Stomach (tissue), 9 donors: ENCODE data around the gene TEX47. TPM values are rescaled to one million over a fixed set of nuclear protein-coding genes. Genes with fewer than 3 reads are reported as not detected.

Source experiments
- DNase-seq, 2 donors: peaks; one replicate each; pipeline versions ENCODE4 v3.0.0 to v3.0.0-alpha.2; 2013 to 2019
- H3K27ac ChIP-seq, 5 donors: fragments of 200-600 bp in 4 of 5; sonication (generic) in 4 of 5; one replicate each; pipeline ENCODE4 v1.5.1; 2013 to 2019; ENCODE audit warnings: mild to moderate bottlenecking in 1 of 5, moderate library complexity in 1 of 5
- H3K27me3 ChIP-seq, 3 donors: fragments of 200-600 bp; sonication (generic); one replicate each; pipeline ENCODE4 v1.5.1; 2017 to 2019; ENCODE audit warnings: mixed run types in 1 of 3
- H3K36me3 ChIP-seq, 4 donors: fragments of 200-600 bp; sonication (generic); 1 replicate in 3 of 4; 2 replicates in 1 of 4; pipeline ENCODE4 v1.5.1; 2016 to 2019
- H3K4me1 ChIP-seq, 4 donors: fragments of 200-600 bp; sonication (generic); one replicate each; pipeline ENCODE4 v1.5.1; 2016 to 2019
- H3K4me3 ChIP-seq, 4 donors: fragments of 200-600 bp; sonication (generic) in 3 of 4; one replicate each; pipeline ENCODE4 v1.5.1; 2016 to 2019; ENCODE audit warnings: mild to moderate bottlenecking in 1 of 4
- H3K9me3 ChIP-seq, 4 donors: fragments of 200-600 bp; sonication (generic); one replicate each; pipeline ENCODE4 v1.5.1; 2016 to 2019
- EP300 ChIP-seq: sonication (generic); formaldehyde crosslinking; IDR thresholded peaks from one replicate; pipeline ENCODE4 v1.6.1; 2017; ENCODE audit warnings: antibody characterized with exemption
- POLR2A ChIP-seq, 4 donors: fragments of 450-650 bp; IDR thresholded peaks; one replicate each; pipeline ENCODE4 v1.6.1; 2016; ENCODE audit warnings: antibody characterized with exemption in 4 of 4, control low read depth in 2 of 4, mild to moderate bottlenecking in 1 of 4, moderate library complexity in 1 of 4
- POLR2AphosphoS5 ChIP-seq, 3 donors: sonication (generic); formaldehyde crosslinking; IDR thresholded peaks; one replicate each; pipeline ENCODE4 v1.6.1; 2016; ENCODE audit warnings: antibody characterized with exemption in 3 of 3
- WGBS, 5 donors: extraction: QIAGEN DNeasy Blood & Tissue Kit in 3 of 5; methylation state at CpG; one replicate each; pipeline versions ENCODE4 v1.1.5 to v1.1.7; 2013 to 2018; 5-methylcytosine and 5-hydroxymethylcytosine counted together
- intact Hi-C: fragments of 100-400 bp; cut with DNase I; formaldehyde crosslinking; loops from one replicate; pipeline ENCODE4 v1.15.1; 2023; ENCODE audit warnings: low total_unique reads
- polyA plus RNA-seq, 3 donors: library from polyadenylated mRNA; stranded (reverse); fragments of 200-250 nt; gene quantifications; one replicate each; pipeline ENCODE4 v1.2.3, GENCODE V29; 2013
- total RNA-seq, 5 donors: library from RNA; depleted of rRNA; stranded (reverse); fragments of >200 nt; gene quantifications; one replicate each; pipeline versions ENCODE4 v1.1.0 to v1.2.3, GENCODE V29; 2014 to 2016
- TF ChIP-seq, protein P1 (sequence below), 7 experiments: fragments of 450-650 bp in 4 of 7; fragments of 200-600 bp in 3 of 7; sonication (generic) in 3 of 7; IDR thresholded peaks; one replicate each; pipeline ENCODE4 v1.5.1; 2016 to 2019; ENCODE audit warnings: antibody characterized with exemption in 7 of 7, control low read depth in 2 of 7, mild to moderate bottlenecking in 1 of 7
- donor health status: healthy with polysubstance abuse.
- donor health status: Bipolar disorder and iron deficiency.
- donor health status: healthy.

The TEX47 gene
- total and polyA plus RNA-seq, 8 donors, result not detected

GRCh38 chr7:88792361-88792760, 3.2 kb downstream of the TEX47 start:
- Histone ChIP-seq H3K36me3 (no peaks in the 10 kb centered on the region), H3K9me3 (no peaks in the 10 kb centered on the region), H3K27ac (no peak overlapping the region), H3K27me3 (no peaks in the 10 kb centered on the region), H3K4me1 (no peaks in the 10 kb centered on the region), H3K4me3 (no peak overlapping the region)
- 34 to 58% (median 44%) methylated on average over 3 of the region's 3 CpGs for WGBS, 5 donors
- TF ChIP-seq POLR2AphosphoS5 (IDR thresholded peaks at IDR 0.05), result no peak
- TF ChIP-seq, protein P1, sequence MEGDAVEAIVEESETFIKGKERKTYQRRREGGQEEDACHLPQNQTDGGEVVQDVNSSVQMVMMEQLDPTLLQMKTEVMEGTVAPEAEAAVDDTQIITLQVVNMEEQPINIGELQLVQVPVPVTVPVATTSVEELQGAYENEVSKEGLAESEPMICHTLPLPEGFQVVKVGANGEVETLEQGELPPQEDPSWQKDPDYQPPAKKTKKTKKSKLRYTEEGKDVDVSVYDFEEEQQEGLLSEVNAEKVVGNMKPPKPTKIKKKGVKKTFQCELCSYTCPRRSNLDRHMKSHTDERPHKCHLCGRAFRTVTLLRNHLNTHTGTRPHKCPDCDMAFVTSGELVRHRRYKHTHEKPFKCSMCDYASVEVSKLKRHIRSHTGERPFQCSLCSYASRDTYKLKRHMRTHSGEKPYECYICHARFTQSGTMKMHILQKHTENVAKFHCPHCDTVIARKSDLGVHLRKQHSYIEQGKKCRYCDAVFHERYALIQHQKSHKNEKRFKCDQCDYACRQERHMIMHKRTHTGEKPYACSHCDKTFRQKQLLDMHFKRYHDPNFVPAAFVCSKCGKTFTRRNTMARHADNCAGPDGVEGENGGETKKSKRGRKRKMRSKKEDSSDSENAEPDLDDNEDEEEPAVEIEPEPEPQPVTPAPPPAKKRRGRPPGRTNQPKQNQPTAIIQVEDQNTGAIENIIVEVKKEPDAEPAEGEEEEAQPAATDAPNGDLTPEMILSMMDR (IDR thresholded peaks at IDR 0.05), result no peak
- TF ChIP-seq EP300, result no peak
- TF ChIP-seq POLR2A (IDR thresholded peaks at IDR 0.05), result no peak
- no peak for DNase-seq
- intact Hi-C loops, result no loop called here

DNA sequence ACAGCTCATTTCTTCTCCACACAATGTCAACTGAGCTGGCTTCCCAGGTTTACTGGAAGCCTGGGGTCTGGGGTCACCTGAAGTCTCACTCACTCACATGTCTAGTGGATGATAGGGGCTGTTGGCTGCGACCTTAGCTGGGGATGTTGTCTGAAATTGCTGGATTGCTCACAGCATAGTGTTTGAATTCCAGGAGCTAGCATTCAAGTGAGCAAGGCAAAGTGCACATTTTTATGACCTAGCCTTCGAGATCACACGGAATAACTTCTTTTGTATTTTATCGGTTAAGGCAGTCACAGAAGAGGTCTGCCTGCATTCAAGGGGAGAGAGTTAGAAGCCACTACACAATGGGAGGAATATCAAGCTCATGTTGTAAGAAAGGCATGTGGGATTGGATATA, 3.6 kb downstream of the TEX47 start:
- Histone ChIP-seq H3K36me3 (no peaks in the 10 kb centered on the region), H3K27ac (no peak overlapping the region), H3K27me3 (no peaks in the 10 kb centered on the region), H3K4me3 (no peak overlapping the region), H3K9me3 (no peaks in the 10 kb centered on the region), H3K4me1 (no peaks in the 10 kb centered on the region)
- DNase-seq, result no peak
- WGBS, 5 donors, result 64 to 80% (median 70%) methylated on average over 4 of the region's 4 CpGs
- intact Hi-C loops, result no loop called here
- TF ChIP-seq EP300 (no peak), POLR2A (IDR thresholded peaks at IDR 0.05) (no peak), POLR2AphosphoS5 (IDR thresholded peaks at IDR 0.05) (no peak)
- TF ChIP-seq, protein P1 (IDR thresholded peaks at IDR 0.05), result no peak

DNA sequence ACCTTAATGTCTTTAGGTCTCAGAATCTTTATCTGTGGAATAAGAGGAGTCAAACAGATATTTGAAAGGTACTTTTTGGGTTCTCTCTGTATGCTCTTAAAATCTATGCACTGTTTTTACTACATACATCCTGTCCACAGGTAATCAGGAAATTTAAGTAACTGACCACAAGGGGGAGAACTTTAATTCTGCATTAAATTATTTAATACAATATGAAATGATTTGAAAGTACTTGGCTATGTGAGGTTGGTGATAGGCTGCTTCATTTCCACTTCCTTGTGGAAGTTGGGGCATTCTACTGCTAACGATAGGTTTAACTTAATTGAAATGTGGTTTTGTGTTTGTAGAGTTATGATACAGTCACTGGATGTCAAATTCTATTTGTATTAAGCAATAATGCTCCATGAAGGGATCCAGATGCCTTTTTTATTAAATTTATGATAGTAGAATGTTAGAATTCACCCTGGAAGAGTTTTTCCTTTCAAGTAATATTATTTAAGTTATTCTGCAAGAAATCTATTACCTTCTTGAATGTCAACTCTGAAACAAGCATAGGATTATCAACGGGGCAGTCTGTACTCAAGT, 6.0 kb downstream of the TEX47 start:
- Histone ChIP-seq H3K27me3 (no peaks in the 10 kb centered on the region), H3K36me3 (no peaks in the 10 kb centered on the region), H3K4me3 (no peak overlapping the region), H3K27ac (no peak overlapping the region), H3K9me3 (no peaks in the 10 kb centered on the region), H3K4me1 (no peaks in the 10 kb centered on the region)
- no peak for TF ChIP-seq POLR2AphosphoS5 (IDR thresholded peaks at IDR 0.05)
- TF ChIP-seq, protein P1 (IDR thresholded peaks at IDR 0.05), result peak in 5 of 7 experiments; percentile 3 to 40 (median 25)
- intact Hi-C loops, result no loop called here
- WGBS, 5 donors, result 60 to 75% (median 70%) methylated on average over 2 of the region's 2 CpGs
- peak in 1 of 2 donors; percentile 36 for DNase-seq

DNA sequence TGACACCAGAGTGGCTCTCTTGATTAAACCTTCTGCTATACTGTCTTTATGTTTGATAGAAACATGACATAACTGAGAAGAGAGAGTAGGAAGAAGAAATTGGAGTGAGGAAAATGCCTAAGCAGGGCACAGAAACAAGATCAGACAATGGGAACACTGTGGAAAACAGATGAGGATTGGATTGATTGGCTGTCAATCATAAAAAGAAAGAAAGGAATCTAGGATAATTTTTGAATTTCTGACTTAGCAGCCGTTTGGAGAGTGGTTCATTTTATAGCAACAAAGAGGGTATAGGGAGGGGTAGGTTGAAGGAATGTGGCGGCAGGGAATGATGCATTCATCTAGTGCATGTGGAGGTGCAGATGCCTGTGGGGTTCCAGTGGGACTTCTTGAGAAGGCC, 7.8 kb downstream of the TEX47 start:
- intact Hi-C loops, result no loop called here
- TF ChIP-seq POLR2AphosphoS5 (IDR thresholded peaks at IDR 0.05), result no peak
- TF ChIP-seq, protein P1 (IDR thresholded peaks at IDR 0.05), result no peak
- TF ChIP-seq POLR2A (IDR thresholded peaks at IDR 0.05), result no peak
- no peak for TF ChIP-seq EP300
- H3K4me3 ChIP-seq, result no peak overlapping the region
- no peak overlapping the region for H3K27ac ChIP-seq
- H3K4me1 ChIP-seq, result no peaks in the 10 kb centered on the region
- H3K36me3 ChIP-seq, result no peaks in the 10 kb centered on the region
- no peak for DNase-seq
- WGBS, 5 donors, result 75 to 84% (median 83%) methylated on average over 2 of the region's 2 CpGs
- H3K27me3 ChIP-seq, result no peaks in the 10 kb centered on the region
- H3K9me3 ChIP-seq, result no peaks in the 10 kb centered on the region
